Measurements from ENCODE around the gene GAREM1. TPM values are rescaled to one million over a fixed set of nuclear protein-coding genes. Genes with fewer than 3 reads are reported as not detected.
A peak's percentile ranks its signal among the peaks of the same experiment; 100 is the strongest.

Gene GAREM1
- 4.7 TPM for total RNA-seq (2021; ENCODE audit: unreplicated experiment)
- polyA plus RNA-seq (2012; ENCODE audit: insufficient read length) = 1.4 TPM
- Bru-seq, nascent RNA = percentile 57 among the genes with signal in this experiment
- percentile 46 among the genes with signal in this experiment for BruChase-seq, experiment 1, labeled RNA remaining after a 2-hour chase
- BruChase-seq, experiment 2, labeled RNA remaining after a 6-hour chase = percentile 41 among the genes with signal in this experiment
- long read RNA-seq, full-length matches to known transcripts = 6 of 12 reads
- long read RNA-seq, partial matches to known transcripts = 2 of 12 reads
- long read RNA-seq, other reads (novel, unspliced or antisense) = 4 of 12 reads

GRCh38 chr18:32470714-32471633 lies at the start of gene GAREM1:
Gene GAREM1 (minus strand): TSS chr18:32470882. CDS start chr18:32470428, 454 bp downstream.
- peak; percentile 97 for ATAC-seq
- TF ChIP-seq POLR2AphosphoS5 (IDR thresholded peaks at IDR 0.05; ENCODE audit: low read depth, low read length) = peak; percentile 64; the same call in 1 of the 2 replicates
- no peak for TF ChIP-seq TCF7L2 (IDR thresholded peaks at IDR 0.05; ENCODE audit: low read depth, low read length)
- TF ChIP-seq SIN3A (IDR thresholded peaks at IDR 0.05; ENCODE audit: borderline replicate concordance, insufficient read depth, low read depth, low read length) = no peak
- peak; percentile 82 for TF ChIP-seq CTCF (IDR thresholded peaks at IDR 0.05)
- no peak for TF ChIP-seq REST (IDR thresholded peaks at IDR 0.05; ENCODE audit: insufficient read depth in 1 of 2, low read depth in 2 of 2, low read length in 1 of 2)

GRCh38 chr18:32511147-32511546 lies 40.5 kb upstream of the GAREM1 start:
- ATAC-seq (no peak), DNase-seq (ENCODE audit: low read depth, low spot score) (no peak)
- Histone ChIP-seq H3K27ac (ENCODE audit: low read length) (no peak overlapping the region), H3K36me3 (ENCODE audit: control insufficient read depth, insufficient read depth, low read length) (no peaks in the 10 kb centered on the region), H3K9me3 (ENCODE audit: control insufficient read depth, insufficient read depth, low read depth, low read length) (no peaks in the 10 kb centered on the region), H3K4me3 (ENCODE audit: low read depth in 2 of 2, low read length in 2 of 2) (no peak overlapping the region), H3K27me3 (ENCODE audit: control insufficient read depth, insufficient read depth, low read length) (no peaks in the 10 kb centered on the region), H3K4me1 (ENCODE audit: control insufficient read depth, insufficient read depth, low read length) (no peaks in the 10 kb centered on the region)
- ChIA-PET CTCF (no interaction called here), POLR2A (no interaction called here)
- no peak for TF ChIP-seq REST (IDR thresholded peaks at IDR 0.05; ENCODE audit: insufficient read depth in 1 of 2, low read depth in 2 of 2, low read length in 1 of 2)
- TF ChIP-seq TCF7L2 (IDR thresholded peaks at IDR 0.05; ENCODE audit: low read depth, low read length) = no peak
- TF ChIP-seq POLR2AphosphoS5 (IDR thresholded peaks at IDR 0.05; ENCODE audit: low read depth, low read length) = no peak
- no peak for TF ChIP-seq CTCF (IDR thresholded peaks at IDR 0.05)
- in situ Hi-C loops (cut with HindIII; ENCODE audit: low pct_unique_long_range_greater_than_20kb, low sequenced_read_pairs) (no loop called here), intact Hi-C loops (cut with micrococcal nuclease; ENCODE audit: unreplicated experiment) (no loop called here)
- BruUV-seq (replicated peaks) = no TSS peak

More at GRCh38 chr18:32470714-32471633, at the start of gene GAREM1:
- no TSS peak for BruUV-seq (replicated peaks)
- intact Hi-C loops (cut with micrococcal nuclease; ENCODE audit: unreplicated experiment) = loop anchor here (2.0 kb wide), 1 partner anchor 200 kb away; no protein-coding TSS in a partner anchor
- Histone ChIP-seq H3K9me3 (ENCODE audit: control insufficient read depth, insufficient read depth, low read depth, low read length) (no peaks in the 10 kb centered on the region), H3K4me3 (ENCODE audit: low read depth in 2 of 2, low read length in 2 of 2) (peak within 1 kb of the TSS; percentile 71 to 87), H3K27me3 (ENCODE audit: control insufficient read depth, insufficient read depth, low read length) (no peaks in the 10 kb centered on the region), H3K27ac (ENCODE audit: low read length) (peak within 1 kb of the TSS; percentile 74), H3K36me3 (ENCODE audit: control insufficient read depth, insufficient read depth, low read length) (no peaks in the 10 kb centered on the region), H3K4me1 (ENCODE audit: control insufficient read depth, insufficient read depth, low read length) (peaks cover 8% of the 10 kb centered on the region)
- in situ Hi-C loops (cut with HindIII; ENCODE audit: low pct_unique_long_range_greater_than_20kb, low sequenced_read_pairs) = no loop called here
- ChIA-PET POLR2A (interaction anchor here (0.6 kb wide), 2 partner anchors 180 to 258 kb away, joined by 6 to 7 read pairs; no protein-coding TSS in a partner anchor), CTCF (interaction anchor here (0.6 to 1.8 kb wide), 9 partner anchors 79 to 1622 kb away, joined by 3 to 19 read pairs (median 4); no protein-coding TSS in a partner anchor)
- peak; percentile 58 for DNase-seq (ENCODE audit: low read depth, low spot score)

Measured in Panc1 (cell line).